Activated CD8-positive, alpha-beta T cell treated with anti-CD3 and anti-CD28 coated beads for 36 hours (primary cell): ENCODE data around the gene PDS5A. TPM values are rescaled to one million over a fixed set of nuclear protein-coding genes. Genes with fewer than 3 reads are reported as not detected.
A peak's percentile ranks its signal among the peaks of the same experiment; 100 is the strongest.

Experiments used
- ATAC-seq: fragments of 200-7000 bp; cut with Tn5 transposase; one replicate; pipeline ENCODE4 v1.10.0; 2021; ENCODE audit warnings: mild to moderate bottlenecking, moderate library complexity
- CTCF ChIA-PET: fragments of 350-600 bp; sonication (Branson Sonifier 250); formaldehyde crosslinking; loops from one replicate; lab custom pipeline; 2021; ENCODE audit warnings: antibody characterized with exemption; lab: Charles Lee
- POLR2A ChIA-PET: fragments of 350-600 bp; sonication (Branson Sonifier 250); formaldehyde crosslinking; loops from one replicate; lab custom pipeline; 2021; ENCODE audit warnings: antibody characterized with exemption; lab: Charles Lee
- DNase-seq: peaks from one replicate; pipeline ENCODE4 v3.0.0-alpha.2; 2020
- H3K27ac Mint-ChIP-seq: one replicate; pipeline ENCODE4 v1.8.0; 2021; ENCODE audit warnings: mild to moderate bottlenecking, mixed read lengths
- H3K27me3 Mint-ChIP-seq: one replicate; pipeline ENCODE4 v1.8.0; 2021; ENCODE audit warnings: mixed read lengths
- H3K36me3 Mint-ChIP-seq: one replicate; pipeline ENCODE4 v1.8.0; 2021; ENCODE audit warnings: low read depth, mixed read lengths
- H3K4me1 Mint-ChIP-seq: one replicate; pipeline ENCODE4 v1.8.0; 2021; ENCODE audit warnings: low read depth, mixed read lengths
- H3K4me3 Mint-ChIP-seq: one replicate; pipeline ENCODE4 v1.8.0; 2021; ENCODE audit warnings: mild to moderate bottlenecking, moderate library complexity, mixed read lengths
- H3K9me3 Mint-ChIP-seq: one replicate; pipeline ENCODE4 v1.8.0; 2021; ENCODE audit warnings: mixed read lengths
- CTCF ChIP-seq: fragments of 200-600 bp; IDR thresholded peaks from one replicate; pipeline ENCODE4 v1.8.0; 2022; ENCODE audit warnings: antibody characterized with exemption, mild to moderate bottlenecking
- intact Hi-C: fragments of 100-400 bp; cut with micrococcal nuclease; formaldehyde crosslinking; loops from one replicate; pipeline ENCODE4 v1.10.0; 2022
- total RNA-seq, 2 experiments: library from RNA; stranded (reverse); gene quantifications; one replicate each; pipeline ENCODE4 v1.2.3, GENCODE V29; 2021

The PDS5A gene
- total RNA-seq, 2 experiments from 2014 or later = 105 to 106 TPM

GRCh38 chr4:39987485-39987884 is 9.8 kb upstream of the PDS5A start:
- Mint-ChIP-seq H3K27me3 (no peaks in the 10 kb centered on the region), H3K4me3 (no peak overlapping the region), H3K9me3 (no peaks in the 10 kb centered on the region), H3K36me3 (no peaks in the 10 kb centered on the region), H3K4me1 (no peaks in the 10 kb centered on the region), H3K27ac (no peak overlapping the region)
- TF ChIP-seq CTCF = no peak
- intact Hi-C loops = no loop called here
- ChIA-PET POLR2A (interaction anchor here (0.7 kb wide), 1 partner anchor 9 kb away, joined by 3 read pairs; no protein-coding TSS in a partner anchor), CTCF (interaction anchor here (1.0 kb wide), 1 partner anchor 9 kb away, joined by 5 read pairs; no protein-coding TSS in a partner anchor)
- no peak for ATAC-seq
- DNase-seq = no peak

GRCh38 chr4:39978904-39979303 is 1.2 kb upstream of the PDS5A start:
- Mint-ChIP-seq H3K27ac (peak overlapping the region; percentile 75), H3K4me1 (peaks cover 20% of the 10 kb centered on the region), H3K27me3 (no peaks in the 10 kb centered on the region), H3K4me3 (peak overlapping the region; percentile 80), H3K9me3 (no peaks in the 10 kb centered on the region), H3K36me3 (peaks cover 19% of the 10 kb centered on the region)
- DNase-seq (no peak), ATAC-seq (no peak)
- ChIA-PET CTCF (interaction anchor here (0.9 to 1.6 kb wide), 17 partner anchors 12 to 283 kb away, joined by 3 to 8 read pairs (median 3); partner anchors contain the start of genes N4BP2 and UBE2K), POLR2A (interaction anchor here (1.0 to 2.1 kb wide), 7 partner anchors 11 to 281 kb away, joined by 3 to 11 read pairs (median 3); partner anchors contain the start of genes N4BP2, RHOH and UBE2K)
- intact Hi-C loops = loop anchor here (5.0 to 10.0 kb wide), 3 partner anchors 74 to 514 kb away; partner anchors contain the start of gene UBE2K
- no peak for TF ChIP-seq CTCF

GRCh38 chr4:39978378-39978775 is 666 bp upstream of the PDS5A start:
- H3K27me3 Mint-ChIP-seq = no peaks in the 10 kb centered on the region
- peak overlapping the region; percentile 98 for H3K27ac Mint-ChIP-seq
- H3K9me3 Mint-ChIP-seq = no peaks in the 10 kb centered on the region
- no peak for DNase-seq
- ChIA-PET CTCF (interaction anchor here (0.7 to 1.6 kb wide), 28 partner anchors 9 to 340 kb away, joined by 3 to 8 read pairs (median 3); partner anchors contain the start of genes N4BP2 and UBE2K), POLR2A (interaction anchor here (0.7 to 2.1 kb wide), 11 partner anchors 9 to 338 kb away, joined by 3 to 11 read pairs (median 3); partner anchors contain the start of genes N4BP2, RHOH and UBE2K)
- ATAC-seq = no peak
- H3K4me3 Mint-ChIP-seq = peak overlapping the region; percentile 80
- no peak for TF ChIP-seq CTCF
- H3K4me1 Mint-ChIP-seq = peaks cover 25% of the 10 kb centered on the region
- intact Hi-C loops = loop anchor here (5.0 to 10.0 kb wide), 3 partner anchors 74 to 514 kb away; partner anchors contain the start of gene UBE2K
- H3K36me3 Mint-ChIP-seq = peaks cover 23% of the 10 kb centered on the region

- DNase-seq (peak; percentile 59), ATAC-seq (peak; percentile 8)
- ChIA-PET CTCF (interaction anchor here (1.5 kb wide), 1 partner anchor 78 kb away, joined by 3 read pairs; no protein-coding TSS in a partner anchor), POLR2A (interaction anchor here (0.6 kb wide), 2 partner anchors 99 to 340 kb away, joined by 3 read pairs; no protein-coding TSS in a partner anchor)
- peak overlapping the region; percentile 80 for H3K4me3 Mint-ChIP-seq
- H3K27me3 Mint-ChIP-seq = no peaks in the 10 kb centered on the region
- TF ChIP-seq CTCF = no peak
- H3K27ac Mint-ChIP-seq = peak overlapping the region; percentile 89
- H3K4me1 Mint-ChIP-seq = peaks cover 30% of the 10 kb centered on the region
- H3K36me3 Mint-ChIP-seq = peaks cover 29% of the 10 kb centered on the region
- H3K9me3 Mint-ChIP-seq = no peaks in the 10 kb centered on the region
- intact Hi-C loops = loop anchor here (5.0 to 10.0 kb wide), 3 partner anchors 72 to 512 kb away; partner anchors contain the start of gene UBE2K
Measured at GRCh38 chr4:39976945-39977488, 694 bp downstream of the PDS5A start.
